Adipose tissue (tissue), 3 donors: ENCODE data around the gene DLL1. TPM values are rescaled to one million over a fixed set of nuclear protein-coding genes. Genes with fewer than 3 reads are reported as not detected.

Experiments used
- H3K27ac ChIP-seq: one replicate; pipeline ENCODE4 v1.5.1; 2013; ENCODE audit warnings: low read depth, low read length
- WGBS, 3 donors: extraction: QIAGEN DNeasy Blood & Tissue Kit; methylation state at CpG; one replicate each; pipeline ENCODE4 v1.1.7; 2013; 5-methylcytosine and 5-hydroxymethylcytosine counted together
- polyA plus RNA-seq, 3 donors: library from polyadenylated mRNA; stranded (reverse); fragments of 200-250 nt; gene quantifications; one replicate each; pipeline ENCODE4 v1.2.3, GENCODE V29; 2013
- donor health status: healthy with polysubstance abuse.
- donor health status: Bipolar disorder and iron deficiency.
- donor health status: healthy.

Gene DLL1
- polyA plus RNA-seq, 3 donors: 7.0 to 13.4 (median 8.2) TPM

GRCh38 chr6:170244721-170245474 is 46.0 kb downstream of the DLL1 start:
- no peak overlapping the region for H3K27ac ChIP-seq
- 69 to 81% (median 70%) methylated on average over 26 of the region's 26 CpGs for WGBS, 3 donors

- no peak overlapping the region for H3K27ac ChIP-seq
- WGBS, 3 donors: 45 to 64% (median 51%) methylated on average over 21 of the region's 21 CpGs
Observed at GRCh38 chr6:170243791-170244291, 47.0 kb downstream of the DLL1 start.

DNA sequence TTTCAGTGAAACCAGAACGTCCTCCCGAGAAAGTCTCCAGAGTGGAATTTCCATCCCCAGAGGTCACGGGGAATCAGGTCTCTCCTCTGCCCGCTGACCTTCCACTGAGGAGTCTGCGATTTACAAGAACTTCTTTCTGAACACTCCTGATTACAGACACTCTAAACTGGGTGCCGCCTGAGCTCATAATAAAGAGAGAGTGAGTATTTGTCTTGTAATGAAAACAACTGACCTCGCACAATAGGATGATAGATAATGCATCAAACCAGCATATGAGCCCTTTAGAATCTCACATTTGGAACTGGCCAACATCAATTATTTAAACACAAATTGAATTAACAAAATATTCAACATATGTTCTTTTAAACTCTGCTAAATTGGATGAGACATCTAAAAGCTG is 47.5 kb downstream of the DLL1 start:
- 80 to 87% (median 83%) methylated on average over 7 of the region's 7 CpGs for WGBS, 3 donors
- H3K27ac ChIP-seq: no peak overlapping the region

DNA sequence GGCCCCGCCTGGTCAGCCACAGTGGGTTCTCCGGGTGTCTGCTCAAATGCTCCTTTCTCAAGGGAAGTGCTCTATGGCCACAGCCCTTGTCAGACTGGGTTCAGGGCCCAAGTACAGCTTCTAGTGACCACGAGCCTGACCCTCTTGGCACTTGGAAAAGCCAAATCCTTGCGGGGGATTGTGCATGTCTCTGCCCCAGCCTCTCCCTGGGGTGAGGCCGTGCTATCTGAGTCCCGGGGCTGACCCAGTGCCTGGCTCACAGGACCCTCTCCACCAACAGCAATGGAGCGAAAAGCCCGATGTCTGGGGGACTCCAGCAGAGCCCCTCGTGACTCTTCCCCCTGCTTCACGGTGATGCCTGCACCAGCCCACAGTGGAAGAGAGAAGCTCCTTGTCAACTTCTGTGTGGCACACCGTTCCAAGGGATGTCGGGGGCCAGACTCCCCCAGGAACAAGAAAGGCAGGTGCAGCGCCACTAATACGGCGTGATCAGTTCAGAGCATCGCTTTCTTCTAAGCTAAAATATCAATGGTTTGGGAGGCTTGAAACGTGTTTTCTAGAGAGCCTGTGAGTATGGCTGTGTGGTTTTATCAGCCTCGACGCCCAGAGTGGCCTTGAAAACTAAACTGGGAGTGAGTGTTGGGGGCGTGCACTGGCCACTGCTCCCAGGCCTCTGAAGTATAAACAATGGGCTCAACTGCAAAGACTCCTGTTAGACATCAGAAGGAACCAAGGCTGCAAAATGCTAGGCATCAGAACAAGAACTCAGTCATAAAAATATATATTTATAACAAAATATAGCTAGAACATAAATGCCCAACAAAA is 51.9 kb downstream of the DLL1 start:
- 73 to 88% (median 87%) methylated on average over 20 of the region's 20 CpGs for WGBS, 3 donors
- H3K27ac ChIP-seq: no peak overlapping the region

GRCh38 chr6:170237999-170238740 is 52.7 kb downstream of the DLL1 start:
- no peak overlapping the region for H3K27ac ChIP-seq
- WGBS, 3 donors: 83 to 92% (median 90%) methylated on average over 19 of the region's 19 CpGs

GRCh38 chr6:170236131-170236836 is 54.6 kb downstream of the DLL1 start:
- WGBS, 3 donors: 77 to 86% (median 79%) methylated on average over 23 to 24 of the region's 24 CpGs
- no peak overlapping the region for H3K27ac ChIP-seq

DNA sequence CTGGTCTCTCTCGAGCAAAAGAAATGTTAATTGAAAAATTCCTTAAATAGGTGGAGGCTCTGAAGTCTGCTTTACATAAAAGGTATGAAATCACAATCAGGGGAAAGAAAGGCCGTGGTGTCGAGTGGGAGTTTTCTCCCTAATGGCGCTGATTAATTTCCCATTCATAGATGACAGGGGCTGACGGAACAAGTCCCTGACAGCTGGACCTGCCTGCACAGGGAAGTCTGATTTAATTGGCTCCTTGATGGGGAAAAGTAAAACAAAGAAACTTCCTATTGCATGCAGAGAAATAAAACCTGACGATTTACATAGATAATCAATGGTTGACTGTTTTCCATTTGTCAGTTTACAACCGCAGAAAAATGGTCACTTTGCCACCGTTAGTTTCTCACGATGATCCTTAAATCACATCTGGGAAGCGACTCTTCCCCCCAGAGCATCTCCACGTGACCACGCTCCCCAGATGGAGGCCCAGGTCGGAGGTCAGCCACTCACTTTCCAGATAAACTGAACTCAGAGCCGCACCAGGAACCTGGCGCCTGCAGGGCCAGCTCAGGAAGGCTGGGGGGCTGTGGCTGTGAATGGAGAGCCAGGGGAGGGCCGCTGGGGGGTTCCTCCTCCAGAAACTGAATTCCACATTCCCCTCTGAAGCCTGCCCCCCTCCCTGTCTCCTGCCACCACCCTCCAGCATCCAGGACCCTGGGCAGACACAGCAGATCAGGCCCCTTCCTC is 55.3 kb downstream of the DLL1 start:
- 78 to 83% (median 82%) methylated on average over 16 of the region's 16 CpGs for WGBS, 3 donors
- no peak overlapping the region for H3K27ac ChIP-seq

DNA sequence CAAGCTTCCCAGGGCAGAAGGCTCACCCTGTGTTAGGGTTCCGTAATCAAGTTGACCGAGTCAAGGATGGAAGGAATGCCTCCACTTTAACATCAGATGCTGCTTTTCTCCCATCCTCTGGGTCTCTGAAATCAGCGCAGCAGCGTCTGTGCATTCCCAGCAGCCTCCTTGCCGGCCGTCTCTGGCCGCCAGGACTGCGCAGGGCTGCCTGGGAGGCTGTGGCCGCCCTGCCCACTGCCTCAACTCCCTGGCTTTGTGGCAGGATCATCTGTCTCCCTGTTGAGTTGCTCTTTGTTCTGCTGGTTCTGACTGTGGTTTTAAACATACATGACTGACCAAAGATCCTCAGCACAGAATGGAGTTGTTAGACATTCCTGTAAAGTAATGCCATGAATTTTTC is 56.5 kb downstream of the DLL1 start:
- 86 to 95% (median 91%) methylated on average over 9 of the region's 9 CpGs for WGBS, 3 donors
- no peak overlapping the region for H3K27ac ChIP-seq

GRCh38 chr6:170233286-170234205 is 57.3 kb downstream of the DLL1 start:
- WGBS, 3 donors: 91 to 96% (median 94%) methylated on average over 13 of the region's 13 CpGs
- no peak overlapping the region for H3K27ac ChIP-seq

Other genes starting within 250 kb of the DLL1 start
- 10 to 100 TPM in 2 of 3 donors, 1 to 10 TPM in 1; 6.6 to 11.1 (median 10.1) TPM for gene FAM120B, start 15.7 kb upstream of the DLL1 start, polyA plus RNA-seq